Hematopoietic multipotent progenitor cell (in vitro differentiated cells): ENCODE results near the gene HSPA4L. TPM values are rescaled to one million over a fixed set of nuclear protein-coding genes. Genes with fewer than 3 reads are reported as not detected.
A peak's percentile ranks its signal among the peaks of the same experiment; 100 is the strongest.

Experiments
- DNase-seq, 3 donors: peaks; one replicate each; pipeline ENCODE4 v3.0.0-alpha.2; 2011 to 2015; ENCODE audit warnings: low read depth in 2 of 3, low spot score in 2 of 3
- total RNA-seq: library from RNA; depleted of rRNA; stranded (reverse); fragments of >200 nt; gene quantifications from one replicate; pipeline ENCODE4 v1.2.3, GENCODE V29; 2012

HSPA4L gene
- total RNA-seq = 1.1 TPM

DNA sequence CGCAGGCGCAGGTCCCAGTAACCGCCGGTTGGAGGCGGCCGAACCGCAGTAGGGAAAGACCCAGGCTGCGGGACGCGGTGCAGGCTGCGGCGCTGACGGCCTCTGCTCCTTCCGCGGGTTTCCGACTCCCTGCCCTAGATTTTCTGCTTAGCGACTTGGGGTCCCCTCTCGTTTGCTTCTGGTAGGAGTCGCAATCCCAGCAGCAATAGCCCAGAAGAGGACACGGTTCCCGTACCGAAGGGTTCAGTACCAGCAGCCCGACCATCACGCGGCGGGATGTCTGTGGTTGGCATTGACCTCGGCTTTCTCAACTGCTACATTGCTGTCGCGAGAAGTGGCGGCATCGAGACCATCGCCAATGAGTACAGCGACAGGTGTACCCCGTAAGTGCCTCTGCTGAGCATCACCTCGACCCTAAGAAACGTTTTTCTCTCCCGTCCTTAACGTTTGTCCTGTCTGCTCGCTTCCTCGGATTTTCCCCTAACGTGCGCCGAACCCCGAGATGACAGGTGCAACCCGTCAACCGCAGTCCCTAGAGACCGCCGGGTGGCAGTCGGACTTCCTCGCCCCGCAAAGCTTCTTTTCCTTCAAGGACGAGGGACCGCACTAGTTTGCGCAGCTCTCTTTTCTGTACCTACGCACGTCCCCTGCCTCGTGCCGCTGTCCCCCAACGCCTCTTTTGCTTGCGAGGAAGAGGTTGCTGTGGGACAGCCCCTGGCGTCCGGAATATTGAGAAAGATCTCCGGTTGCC, at the start of gene HSPA4L:
TSS of gene HSPA4L (plus strand) at position 48 of the 751 bp plus-strand sequence. CDS start at position 277, 229 bp downstream.
- peak in 2 of 3 donors; percentile 68 to 79 for DNase-seq

DNA sequence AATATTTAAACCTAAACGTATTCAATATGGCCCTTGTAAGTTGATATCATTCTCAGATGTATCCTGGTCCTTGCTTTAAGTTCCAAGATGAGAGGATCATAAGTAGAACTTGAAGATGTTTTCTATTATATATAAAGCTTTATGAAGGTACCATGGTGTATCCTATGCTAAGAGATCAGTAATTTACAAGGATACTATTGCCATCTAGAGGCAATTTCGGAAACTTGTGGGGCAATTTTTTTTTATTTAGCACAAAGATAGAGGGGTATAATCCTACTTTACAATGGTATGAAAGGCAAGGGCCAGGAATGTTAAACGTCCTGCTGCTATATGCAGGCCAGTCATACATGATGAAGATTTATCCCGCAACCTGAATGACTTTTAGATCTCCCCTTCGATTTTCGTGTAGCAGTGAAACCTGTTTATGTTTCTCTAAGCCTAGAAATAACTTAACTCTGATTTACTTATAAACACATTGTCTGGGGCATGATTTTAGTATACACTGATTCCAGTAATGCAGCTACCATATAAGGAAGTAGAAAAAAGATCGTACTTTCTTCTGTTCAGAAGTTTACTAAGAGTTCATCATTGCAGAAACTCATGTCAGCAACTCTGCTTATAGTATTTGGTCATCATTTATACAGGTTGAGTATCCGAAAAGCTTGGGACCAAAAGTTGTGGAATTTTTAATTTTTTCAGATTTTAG, 49.3 kb upstream of the HSPA4L start:
- peak in 2 of 3 donors; percentile 27 to 73 for DNase-seq

DNA sequence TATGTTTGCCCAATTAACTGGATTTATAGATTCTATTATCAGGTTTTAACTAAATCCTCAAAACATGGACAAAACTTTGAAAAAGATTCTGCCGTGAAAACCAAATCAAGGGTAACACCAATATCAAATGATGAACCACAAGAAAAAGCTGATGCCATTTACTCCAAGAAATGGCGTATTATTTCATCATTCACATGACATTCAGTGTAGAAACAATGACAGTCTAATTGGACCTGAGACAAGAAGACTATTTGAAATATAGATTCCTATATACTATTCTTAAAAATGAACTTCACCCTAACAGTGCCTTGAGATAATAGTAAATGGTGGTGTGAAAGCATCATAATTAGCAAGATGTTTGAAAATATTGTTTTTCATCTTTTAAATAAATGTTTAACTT, 47.1 kb upstream of the HSPA4L start:
- DNase-seq = no peak

DNA sequence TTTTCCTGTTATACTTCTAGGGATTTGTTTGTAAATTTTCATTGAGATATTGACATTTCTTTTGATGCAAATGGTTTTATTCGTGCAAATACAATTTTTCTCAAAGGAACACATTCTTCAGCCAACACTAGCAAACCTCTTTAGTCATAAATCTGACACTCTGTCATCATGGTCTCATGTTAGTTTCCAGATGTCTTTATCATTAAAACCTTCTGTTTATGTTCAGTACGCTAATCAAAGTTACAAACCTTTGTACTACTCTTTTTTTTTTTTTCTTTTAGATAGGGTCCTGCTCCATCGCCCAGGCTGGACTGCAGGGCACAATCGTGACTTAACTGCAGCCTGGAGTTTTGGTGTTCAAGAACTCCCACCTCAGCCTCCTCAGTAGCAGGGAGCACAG, 44.8 kb upstream of the HSPA4L start:
- DNase-seq = no peak

DNA sequence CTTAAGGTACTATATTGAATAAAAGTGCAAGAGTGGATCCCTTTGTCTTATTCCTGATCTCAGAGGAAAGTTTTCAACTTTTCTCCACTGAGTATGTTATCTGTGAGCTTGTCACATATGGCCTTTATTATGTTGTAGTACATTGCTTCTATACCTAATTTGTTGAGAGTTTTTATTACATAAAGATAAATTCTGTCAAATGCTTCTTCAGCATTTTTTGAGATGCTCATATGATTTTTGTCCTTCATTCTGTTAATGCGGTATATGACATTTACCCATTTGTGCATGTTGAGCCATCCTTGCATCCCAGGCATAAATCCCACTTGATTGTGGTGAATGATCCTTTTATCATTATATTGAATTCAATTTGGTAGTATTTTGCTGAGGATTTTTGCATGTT, 40.9 kb upstream of the HSPA4L start:
- DNase-seq = no peak

DNA sequence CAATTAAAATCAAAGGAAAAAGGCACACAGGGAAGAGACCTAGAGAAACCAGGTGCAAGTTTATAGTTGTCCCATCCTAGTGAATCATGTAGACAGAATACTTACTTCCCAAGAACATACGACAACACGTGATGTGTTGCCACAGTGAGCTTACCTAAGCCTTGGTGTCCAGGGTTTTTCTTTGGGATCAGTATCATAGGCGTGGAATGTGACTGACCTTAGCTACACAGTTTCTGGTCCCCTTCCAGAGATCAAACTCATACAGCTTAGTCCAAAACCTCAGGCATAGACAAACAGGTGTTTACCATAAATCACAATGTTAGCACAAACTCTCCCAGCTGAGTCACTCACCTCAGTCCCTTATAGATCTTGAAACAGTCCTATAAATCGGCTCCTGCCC, 34.2 kb upstream of the HSPA4L start:
- DNase-seq = no peak

DNA sequence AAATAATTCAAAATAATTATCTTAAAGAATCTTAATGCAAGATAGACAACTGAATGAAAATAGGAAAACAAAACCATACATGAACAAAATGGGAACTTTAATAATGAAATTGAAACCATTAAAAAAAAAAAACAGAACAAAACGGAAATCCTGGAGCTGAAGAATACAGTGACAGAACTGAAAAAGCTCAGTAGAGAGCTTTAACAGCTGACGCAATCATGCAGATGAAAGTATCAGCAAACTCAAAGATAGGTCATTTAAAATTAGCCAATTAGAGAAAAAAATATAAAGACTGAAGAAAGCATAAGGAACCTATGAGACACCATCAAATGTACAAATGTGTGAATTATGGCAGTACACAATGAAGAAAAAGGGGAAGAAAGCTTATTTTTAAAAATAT, 33.2 kb upstream of the HSPA4L start:
- no peak for DNase-seq

DNA sequence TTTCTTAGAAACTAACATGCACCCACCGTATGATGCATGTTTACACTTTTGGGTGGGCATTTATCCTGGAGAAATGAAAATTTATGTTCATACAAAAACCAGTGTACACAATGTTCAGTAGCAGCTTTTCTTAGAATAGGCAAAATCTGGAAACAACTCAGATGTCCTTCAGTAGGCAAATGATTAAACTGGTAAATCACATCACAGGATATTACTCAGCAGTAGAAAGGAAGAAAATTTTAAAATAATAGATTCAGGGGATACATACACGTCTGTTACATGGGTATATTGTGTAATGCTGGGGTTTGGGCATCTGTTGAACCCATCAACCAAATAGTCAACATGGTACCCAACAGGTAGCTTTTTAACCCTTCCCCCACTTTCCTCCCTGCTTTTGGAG, 25.2 kb upstream of the HSPA4L start:
- no peak for DNase-seq

DNA sequence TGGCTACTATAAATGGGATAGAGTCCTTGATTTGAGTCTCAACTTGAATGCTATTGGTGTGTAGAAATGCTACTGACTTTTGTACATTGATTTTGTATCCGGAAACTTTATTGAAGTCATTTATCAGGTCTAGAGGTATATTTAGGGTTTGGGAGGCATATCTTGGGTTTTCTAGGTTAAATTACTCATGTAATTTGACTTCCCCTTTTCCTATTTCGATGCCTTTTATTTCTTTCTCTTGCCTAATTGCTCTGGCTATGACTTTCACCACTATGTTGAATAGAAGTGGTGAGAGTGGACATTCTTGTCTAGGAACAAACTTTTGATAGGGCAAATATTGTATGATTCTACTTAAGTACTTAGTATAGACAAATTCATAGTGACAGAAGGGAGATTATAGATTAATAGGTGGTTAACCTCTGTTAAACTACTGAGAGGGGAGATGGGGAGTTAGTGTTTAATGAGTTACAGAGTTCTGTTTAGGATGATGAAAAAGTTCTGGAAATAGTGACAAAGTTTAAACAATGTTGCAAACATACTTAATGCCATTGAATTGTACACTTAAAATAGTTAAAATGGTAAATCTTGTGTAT, 22.8 kb upstream of the HSPA4L start:
- no peak for DNase-seq

DNA sequence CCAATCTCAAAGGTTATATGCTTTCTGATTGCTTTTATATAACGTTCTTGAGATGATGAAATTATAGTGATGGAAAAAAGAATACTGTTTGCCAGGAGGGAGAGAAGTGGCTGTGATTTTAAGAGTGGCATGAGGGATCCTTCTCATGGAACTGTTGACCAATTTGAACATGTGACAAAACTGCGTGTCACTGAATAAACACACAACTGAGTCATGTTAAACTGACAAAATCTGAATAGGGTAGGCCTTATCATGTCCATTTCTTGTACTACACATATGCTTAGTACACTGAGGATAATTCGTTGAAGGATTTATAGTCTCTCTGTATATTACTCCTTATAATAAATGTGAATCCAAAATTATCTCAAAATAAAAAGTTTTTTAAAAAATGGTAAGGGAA, 22.2 kb upstream of the HSPA4L start:
- DNase-seq = no peak

DNA sequence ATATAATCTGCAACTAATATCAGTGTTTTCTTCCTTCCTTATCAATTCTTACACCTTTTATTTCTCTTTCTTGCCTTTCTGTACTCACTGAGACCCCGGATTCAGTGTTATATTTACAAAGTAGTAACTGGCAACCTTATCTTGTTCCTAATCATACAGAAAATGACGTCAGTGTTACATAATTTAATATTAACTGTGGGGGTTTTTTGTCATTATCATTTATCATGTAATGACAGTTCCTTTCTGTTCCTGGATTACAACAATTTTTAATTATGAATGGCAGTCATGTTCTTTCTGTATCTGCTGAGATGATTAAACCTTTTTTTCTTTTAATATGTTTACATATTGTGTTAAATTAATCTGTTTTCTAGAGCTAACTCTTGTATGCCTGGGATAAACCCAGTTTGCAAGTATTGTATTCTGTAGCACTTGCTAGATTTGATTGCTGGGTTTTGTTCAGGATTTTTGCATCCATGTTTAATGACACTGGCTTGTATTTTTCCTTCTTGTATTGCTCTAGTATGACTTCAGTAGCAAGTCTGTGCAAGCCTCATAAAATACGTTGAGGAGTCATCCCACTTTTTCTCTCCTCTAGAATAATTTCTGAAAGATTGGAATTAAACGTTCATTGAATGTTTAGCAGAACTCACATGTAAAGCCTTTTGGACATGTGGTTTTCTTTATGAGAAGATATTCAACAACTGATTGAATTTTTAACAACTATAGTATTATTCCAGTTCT, 10.4 kb upstream of the HSPA4L start:
- DNase-seq = peak in 1 of 3 donors; percentile 24

DNA sequence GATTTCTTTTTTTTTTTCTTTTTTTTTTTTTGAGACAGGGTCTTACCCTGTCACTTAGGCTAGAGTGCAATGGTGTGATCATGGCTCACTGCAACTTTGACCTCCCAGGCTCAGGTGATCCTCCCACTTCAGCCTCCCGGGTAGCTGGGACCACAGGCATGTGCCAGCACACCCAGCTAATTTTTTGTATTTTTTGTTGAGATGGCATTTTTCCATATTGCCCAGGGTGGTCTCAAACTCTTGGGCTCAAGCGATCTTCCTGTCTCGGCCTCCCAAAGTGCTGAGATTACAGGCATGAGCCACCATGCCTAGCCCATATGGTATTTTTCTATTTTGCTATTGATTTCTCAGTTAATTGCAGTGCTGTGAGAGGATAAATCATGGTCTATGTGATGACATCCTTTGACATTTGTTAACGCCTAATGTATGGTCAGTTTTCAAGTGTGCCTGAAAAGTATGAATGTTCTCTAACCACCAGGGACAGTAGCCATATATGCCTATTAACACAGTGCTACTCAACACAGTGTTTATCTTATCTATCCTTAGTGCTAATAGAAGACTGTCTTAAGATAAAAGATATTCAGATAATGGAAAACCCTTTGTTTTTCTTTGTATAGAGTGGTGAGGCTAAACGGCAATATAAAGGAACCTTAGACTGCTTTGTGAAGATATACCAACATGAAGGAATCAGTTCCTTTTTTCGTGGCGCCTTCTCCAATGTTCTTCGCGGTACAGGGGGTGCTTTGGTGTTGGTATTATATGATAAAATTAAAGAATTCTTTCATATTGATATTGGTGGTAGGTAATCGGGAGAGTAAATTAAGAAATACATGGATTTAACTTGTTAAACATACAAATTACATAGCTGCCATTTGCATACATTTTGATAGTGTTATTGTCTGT, 9.1 kb upstream of the HSPA4L start:
- DNase-seq = no peak

DNA sequence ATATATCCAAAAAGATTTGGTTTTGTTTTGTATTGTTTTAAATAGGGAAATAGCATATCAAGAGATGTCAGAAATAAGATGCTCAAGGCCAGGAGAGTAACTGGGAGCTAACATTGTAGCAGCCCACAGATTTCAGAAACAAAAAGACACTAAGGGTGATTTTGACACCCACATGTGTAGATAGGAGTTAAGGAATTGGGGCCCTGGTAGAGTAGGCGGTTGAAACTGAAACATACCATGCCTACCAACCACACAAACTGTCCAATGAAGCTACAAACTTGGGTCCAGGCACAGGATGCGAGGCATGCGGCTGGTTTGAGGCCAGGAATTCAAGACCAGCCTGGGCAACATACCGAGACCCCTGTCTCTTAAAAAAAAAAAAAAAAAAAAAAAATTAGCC, 6.3 kb upstream of the HSPA4L start:
- no peak for DNase-seq

DNA sequence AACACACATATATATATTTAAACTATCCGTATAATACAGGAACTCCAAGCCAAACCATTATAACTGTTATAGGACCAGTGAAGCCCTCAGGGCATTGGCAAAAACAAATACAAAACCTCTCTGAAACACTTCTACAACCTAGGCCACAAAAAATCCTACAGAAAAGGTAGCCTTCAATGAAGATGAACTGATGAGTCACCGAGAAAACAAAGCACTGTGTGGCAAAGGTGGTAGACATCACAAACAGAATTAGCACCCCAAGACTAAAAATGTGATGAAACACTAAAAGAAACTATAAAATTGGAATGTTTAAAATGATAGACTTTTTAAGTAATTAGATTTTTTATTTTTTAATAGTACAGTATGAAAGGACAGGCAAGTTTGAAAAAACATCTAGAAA, 5.5 kb upstream of the HSPA4L start:
- no peak for DNase-seq

DNA sequence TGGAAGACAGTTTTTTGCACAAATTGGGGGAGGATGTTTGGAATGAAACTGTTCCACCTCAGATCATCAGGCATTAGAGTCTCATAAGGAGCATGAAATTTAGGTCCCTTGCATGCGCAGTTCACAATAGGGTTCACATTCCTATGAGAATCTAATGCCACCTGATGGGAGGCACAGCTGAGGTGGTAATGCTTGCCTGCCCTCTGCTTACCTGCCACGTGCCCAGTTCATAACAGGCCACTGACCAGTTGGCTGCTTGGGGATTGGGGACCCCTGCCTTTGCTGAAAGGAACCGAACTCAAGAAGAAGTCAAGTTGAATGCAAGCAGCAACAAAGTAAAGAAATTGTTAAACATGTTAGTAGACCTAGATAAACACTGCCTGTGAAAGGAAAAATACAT, 4.6 kb upstream of the HSPA4L start:
- no peak for DNase-seq

DNA sequence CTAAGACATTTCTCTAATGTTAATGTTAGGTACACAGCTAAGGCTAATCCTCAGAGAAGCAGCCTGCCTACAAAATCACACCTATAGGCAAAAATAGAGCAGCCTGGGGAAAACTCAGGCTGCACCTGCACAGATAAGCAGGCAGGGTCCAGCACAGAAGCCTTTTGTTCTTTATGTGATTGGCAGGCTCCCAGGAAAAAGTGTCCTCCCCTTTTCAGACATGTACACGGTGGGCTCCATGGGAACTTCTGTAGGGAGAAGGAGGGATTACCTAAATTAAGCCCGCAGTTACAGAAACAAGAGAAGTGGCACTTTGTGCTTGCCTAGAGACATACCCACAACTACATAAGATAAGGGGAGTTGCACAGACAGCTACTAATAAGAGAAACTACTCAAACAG, 4.0 kb upstream of the HSPA4L start:
- no peak for DNase-seq

DNA sequence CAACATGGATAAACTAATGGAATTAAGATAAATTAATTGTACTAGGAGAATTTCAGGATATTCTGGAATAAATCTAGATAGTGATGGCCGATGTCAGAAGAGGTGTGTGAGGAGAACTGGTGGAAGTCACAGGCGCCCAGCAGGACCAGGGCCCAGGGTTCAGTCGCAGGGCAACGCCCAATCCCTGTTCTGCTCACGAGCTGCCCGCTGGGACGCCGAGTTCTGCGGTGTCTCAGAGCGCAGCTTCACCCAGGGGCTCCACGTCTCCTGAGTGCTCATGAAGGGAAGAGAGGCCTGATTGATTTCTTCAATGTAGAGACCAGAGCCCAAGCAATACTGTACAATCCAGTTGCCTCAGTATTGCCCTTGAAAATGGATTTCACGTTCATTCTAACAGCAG, 1.5 kb upstream of the HSPA4L start:
- no peak for DNase-seq

DNA sequence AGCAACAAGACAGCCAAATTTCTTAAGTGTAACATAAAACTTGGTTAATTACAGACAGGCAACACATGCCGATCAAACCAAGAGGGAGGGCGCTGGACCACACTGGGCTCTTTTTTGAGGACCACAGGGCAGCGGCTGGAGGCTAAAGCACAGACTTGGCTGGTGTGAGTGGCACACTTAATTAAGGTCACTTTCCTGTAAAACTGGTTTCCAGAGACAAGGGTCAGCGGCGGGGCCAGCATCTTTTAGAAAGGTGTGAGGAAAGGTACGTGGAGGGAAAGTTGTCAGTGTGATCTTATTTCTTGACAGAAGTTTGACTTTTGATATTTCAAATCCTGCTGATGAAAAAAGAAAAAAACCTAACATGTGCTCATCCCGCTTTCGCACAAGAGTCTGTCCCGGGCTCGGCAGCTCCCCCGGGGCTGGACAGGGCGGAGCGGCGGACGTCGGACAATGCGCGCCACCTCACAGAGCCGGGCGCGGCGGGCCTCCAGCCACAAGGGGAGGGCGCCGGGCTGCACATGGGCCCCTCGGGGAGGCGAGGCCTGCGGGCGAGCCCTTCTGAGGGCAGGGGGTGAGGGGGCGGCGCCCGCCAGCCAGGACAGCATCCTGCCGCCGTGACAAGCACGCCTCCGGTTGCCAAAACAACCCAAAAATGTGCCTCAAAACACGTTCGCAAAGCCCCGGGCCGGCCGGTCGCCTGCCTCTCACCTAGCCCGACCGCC, 660 bp upstream of the HSPA4L start:
- DNase-seq = peak in 1 of 3 donors; percentile 49

DNA sequence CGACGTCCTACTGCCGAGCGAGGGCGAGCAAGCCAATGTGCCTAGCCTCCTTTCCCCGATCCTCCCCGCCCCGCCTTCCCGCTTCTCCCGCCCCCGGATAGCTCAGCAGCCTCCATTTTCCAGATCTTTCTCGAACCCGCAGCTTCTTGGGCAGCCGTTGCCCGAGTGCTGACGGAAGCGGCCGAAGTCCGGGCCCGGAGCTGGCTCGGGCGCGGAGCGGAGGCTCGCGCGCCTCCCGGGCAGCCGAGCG, 172 bp upstream of the HSPA4L start:
- no peak for DNase-seq
